Measurements from ENCODE around the gene YPEL2.

- TF ChIP-seq SP1 (IDR thresholded peaks at IDR 0.05; ENCODE audit: low read depth), result no peak
- TF ChIP-seq, protein P1, sequence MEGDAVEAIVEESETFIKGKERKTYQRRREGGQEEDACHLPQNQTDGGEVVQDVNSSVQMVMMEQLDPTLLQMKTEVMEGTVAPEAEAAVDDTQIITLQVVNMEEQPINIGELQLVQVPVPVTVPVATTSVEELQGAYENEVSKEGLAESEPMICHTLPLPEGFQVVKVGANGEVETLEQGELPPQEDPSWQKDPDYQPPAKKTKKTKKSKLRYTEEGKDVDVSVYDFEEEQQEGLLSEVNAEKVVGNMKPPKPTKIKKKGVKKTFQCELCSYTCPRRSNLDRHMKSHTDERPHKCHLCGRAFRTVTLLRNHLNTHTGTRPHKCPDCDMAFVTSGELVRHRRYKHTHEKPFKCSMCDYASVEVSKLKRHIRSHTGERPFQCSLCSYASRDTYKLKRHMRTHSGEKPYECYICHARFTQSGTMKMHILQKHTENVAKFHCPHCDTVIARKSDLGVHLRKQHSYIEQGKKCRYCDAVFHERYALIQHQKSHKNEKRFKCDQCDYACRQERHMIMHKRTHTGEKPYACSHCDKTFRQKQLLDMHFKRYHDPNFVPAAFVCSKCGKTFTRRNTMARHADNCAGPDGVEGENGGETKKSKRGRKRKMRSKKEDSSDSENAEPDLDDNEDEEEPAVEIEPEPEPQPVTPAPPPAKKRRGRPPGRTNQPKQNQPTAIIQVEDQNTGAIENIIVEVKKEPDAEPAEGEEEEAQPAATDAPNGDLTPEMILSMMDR (IDR thresholded peaks at IDR 0.05 in 2 of 3, conservative IDR thresholded peaks at IDR 0.05 in 1 of 3; ENCODE audit: borderline replicate concordance in 1 of 3, insufficient read depth in 1 of 3, low read depth in 2 of 3, low read length in 2 of 3), result no peak
- no peak for TF ChIP-seq YY1 (IDR thresholded peaks at IDR 0.05; ENCODE audit: extremely low read depth, insufficient replicate concordance, low read depth, low read length)
- TF ChIP-seq TCF7L2 (IDR thresholded peaks at IDR 0.05; ENCODE audit: borderline replicate concordance, extremely low read depth, insufficient read depth, insufficient read length), result no peak
- no peak for TF ChIP-seq REST (IDR thresholded peaks at IDR 0.05; ENCODE audit: low read depth)
Measured at GRCh38 chr17:59341922-59342321, 10.5 kb downstream of the YPEL2 start.

Measured in HCT116 (cell line).